Prostate gland (tissue), 2 donors: ENCODE data around the gene ITM2B. TPM values are rescaled to one million over a fixed set of nuclear protein-coding genes. Genes with fewer than 3 reads are reported as not detected.

ENCODE experiments used
- DNase-seq: peaks from one replicate; pipeline ENCODE4 v3.0.0-alpha.2; 2019; ENCODE audit warnings: low spot score
- H3K27ac ChIP-seq, 2 donors: fragments of 200-600 bp; sonication (generic); 2 replicates each; pipeline ENCODE4 v1.5.1; 2017 to 2019
- H3K27me3 ChIP-seq: fragments of 200-600 bp; sonication (generic); replicated peaks from 2 replicates; pipeline ENCODE4 v1.5.1; 2019; ENCODE audit not compliant: insufficient read depth
- H3K36me3 ChIP-seq, 2 donors: fragments of 200-600 bp; sonication (generic); 1 replicate in 1 of 2; 2 replicates in 1 of 2; pipeline versions ENCODE4 v1.5.1 to v1.8.1; 2017 to 2019
- H3K4me1 ChIP-seq: fragments of 200-600 bp; sonication (generic); replicated peaks from 2 replicates; pipeline ENCODE4 v1.5.1; 2019
- H3K4me3 ChIP-seq, 2 donors: fragments of 200-600 bp; sonication (generic); 2 replicates each; pipeline ENCODE4 v1.5.1; 2017 to 2019
- H3K9me3 ChIP-seq: fragments of 200-600 bp; sonication (generic); 2 replicates; pipeline ENCODE4 v1.5.1; 2017
- POLR2A ChIP-seq: fragments of 450-650 bp; IDR thresholded peaks from one replicate; pipeline ENCODE4 v1.6.1; 2016; ENCODE audit warnings: antibody characterized with exemption, mild to moderate bottlenecking
- POLR2AphosphoS5 ChIP-seq: sonication (generic); formaldehyde crosslinking; IDR thresholded peaks from one replicate; pipeline ENCODE4 v1.6.1; 2017; ENCODE audit warnings: antibody characterized with exemption
- WGBS: methylation state at CpG from one replicate; pipeline ENCODE4 v1.1.5; 2018; 5-methylcytosine and 5-hydroxymethylcytosine counted together
- intact Hi-C: fragments of 100-400 bp; cut with DNase I; formaldehyde crosslinking; loops from one replicate; pipeline ENCODE4 v1.14.2; 2022
- total RNA-seq, 2 donors: library from RNA; depleted of rRNA; stranded (reverse); fragments of >200 nt; gene quantifications; one replicate each; pipeline ENCODE4 v1.1.0, GENCODE V29; 2016
- TF ChIP-seq, protein P1 (sequence below), 4 experiments: fragments of 200-600 bp in 2 of 4; fragments of 450-650 bp in 2 of 4; sonication (generic) in 2 of 4; IDR thresholded peaks; 1 replicate in 3 of 4; 2 replicates in 1 of 4; pipeline ENCODE4 v1.5.1; 2016 to 2019; ENCODE audit warnings: antibody characterized with exemption in 4 of 4, mild to moderate bottlenecking in 2 of 4, moderate library complexity in 2 of 4

Gene ITM2B
- total RNA-seq, 2 donors from 2014 or later = 401 to 632 TPM

DNA sequence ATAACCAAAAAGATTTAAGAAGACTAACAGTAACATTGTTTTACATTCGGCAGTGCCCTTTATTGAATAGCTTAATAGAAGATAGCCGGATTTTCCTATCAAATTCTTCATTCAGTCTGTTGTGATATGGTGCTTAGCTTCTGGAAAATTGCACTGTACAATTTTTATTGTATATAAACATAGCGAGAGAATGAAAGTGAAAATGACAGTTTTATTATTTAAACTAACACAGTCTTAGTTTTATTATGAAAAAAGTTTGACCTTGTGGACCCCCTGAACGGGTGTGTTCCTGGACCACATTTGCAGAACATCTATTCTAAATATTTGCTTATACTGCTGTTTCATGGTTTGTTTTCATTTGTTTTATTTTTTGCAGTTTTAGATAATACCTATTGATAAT, 8.6 kb downstream of the ITM2B start:
- no peak for TF ChIP-seq POLR2A
- TF ChIP-seq, protein P1, sequence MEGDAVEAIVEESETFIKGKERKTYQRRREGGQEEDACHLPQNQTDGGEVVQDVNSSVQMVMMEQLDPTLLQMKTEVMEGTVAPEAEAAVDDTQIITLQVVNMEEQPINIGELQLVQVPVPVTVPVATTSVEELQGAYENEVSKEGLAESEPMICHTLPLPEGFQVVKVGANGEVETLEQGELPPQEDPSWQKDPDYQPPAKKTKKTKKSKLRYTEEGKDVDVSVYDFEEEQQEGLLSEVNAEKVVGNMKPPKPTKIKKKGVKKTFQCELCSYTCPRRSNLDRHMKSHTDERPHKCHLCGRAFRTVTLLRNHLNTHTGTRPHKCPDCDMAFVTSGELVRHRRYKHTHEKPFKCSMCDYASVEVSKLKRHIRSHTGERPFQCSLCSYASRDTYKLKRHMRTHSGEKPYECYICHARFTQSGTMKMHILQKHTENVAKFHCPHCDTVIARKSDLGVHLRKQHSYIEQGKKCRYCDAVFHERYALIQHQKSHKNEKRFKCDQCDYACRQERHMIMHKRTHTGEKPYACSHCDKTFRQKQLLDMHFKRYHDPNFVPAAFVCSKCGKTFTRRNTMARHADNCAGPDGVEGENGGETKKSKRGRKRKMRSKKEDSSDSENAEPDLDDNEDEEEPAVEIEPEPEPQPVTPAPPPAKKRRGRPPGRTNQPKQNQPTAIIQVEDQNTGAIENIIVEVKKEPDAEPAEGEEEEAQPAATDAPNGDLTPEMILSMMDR (IDR thresholded peaks at IDR 0.05) = no peak
- no peak for TF ChIP-seq POLR2AphosphoS5
- intact Hi-C loops = no loop called here
- Histone ChIP-seq H3K4me1 (no peaks in the 10 kb centered on the region), H3K36me3 (no peaks in the 10 kb centered on the region), H3K4me3 (no peak overlapping the region), H3K9me3 (no peaks in the 10 kb centered on the region), H3K27me3 (no peaks in the 10 kb centered on the region), H3K27ac (no peak overlapping the region)
- 26% methylated on average over 4 of the region's 4 CpGs for WGBS
- no peak for DNase-seq

DNA sequence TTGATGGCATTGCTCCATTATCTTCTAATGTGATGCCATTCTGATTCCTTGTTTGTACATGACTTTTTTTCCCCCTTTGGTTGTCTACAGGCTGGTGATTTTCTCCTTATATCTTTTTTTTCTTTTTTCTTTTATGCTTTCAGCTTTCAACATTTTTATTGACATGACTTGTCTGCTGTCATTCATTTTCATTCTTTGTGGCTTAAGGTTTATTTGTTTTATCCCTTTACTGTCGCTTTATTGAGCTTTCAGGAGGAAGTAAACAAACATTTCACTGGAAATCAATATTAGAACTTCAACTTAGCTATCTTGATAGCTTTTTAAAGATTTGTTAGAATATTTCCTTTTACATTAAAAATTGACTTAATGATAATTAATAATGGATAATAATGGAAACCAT, 9.7 kb downstream of the ITM2B start:
- TF ChIP-seq POLR2AphosphoS5 = no peak
- TF ChIP-seq, protein P1 (IDR thresholded peaks at IDR 0.05) = no peak
- TF ChIP-seq POLR2A = no peak
- 65% methylated on average over 1 of the region's 1 CpG for WGBS
- no peak overlapping the region for H3K27ac ChIP-seq

DNA sequence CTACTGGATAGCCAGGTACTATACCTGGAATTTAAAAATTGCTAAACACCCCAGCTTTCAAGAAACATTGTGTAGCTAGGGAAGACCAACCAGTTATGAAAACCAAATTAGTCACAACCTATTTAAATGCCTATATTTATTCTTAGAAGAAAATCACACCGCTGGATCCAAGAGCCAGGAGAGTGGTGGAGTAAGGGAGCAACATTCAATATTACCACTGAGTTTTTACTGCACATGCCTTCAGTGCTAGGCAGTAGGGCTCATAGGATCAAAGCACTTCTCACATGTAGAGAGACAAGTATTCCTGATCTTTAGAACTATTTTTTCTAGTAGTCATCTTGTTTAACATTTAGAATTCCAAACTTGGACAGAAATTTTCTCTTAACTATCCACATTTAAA, 11.2 kb downstream of the ITM2B start:
- H3K4me1 ChIP-seq = no peaks in the 10 kb centered on the region
- intact Hi-C loops = no loop called here

More for the DNA sequence above, 9.7 kb downstream of the ITM2B start:
- intact Hi-C loops = no loop called here
- Histone ChIP-seq H3K36me3 (no peaks in the 10 kb centered on the region), H3K27me3 (no peaks in the 10 kb centered on the region), H3K4me3 (no peak overlapping the region), H3K4me1 (no peaks in the 10 kb centered on the region), H3K9me3 (no peaks in the 10 kb centered on the region)
- no peak for DNase-seq

DNA sequence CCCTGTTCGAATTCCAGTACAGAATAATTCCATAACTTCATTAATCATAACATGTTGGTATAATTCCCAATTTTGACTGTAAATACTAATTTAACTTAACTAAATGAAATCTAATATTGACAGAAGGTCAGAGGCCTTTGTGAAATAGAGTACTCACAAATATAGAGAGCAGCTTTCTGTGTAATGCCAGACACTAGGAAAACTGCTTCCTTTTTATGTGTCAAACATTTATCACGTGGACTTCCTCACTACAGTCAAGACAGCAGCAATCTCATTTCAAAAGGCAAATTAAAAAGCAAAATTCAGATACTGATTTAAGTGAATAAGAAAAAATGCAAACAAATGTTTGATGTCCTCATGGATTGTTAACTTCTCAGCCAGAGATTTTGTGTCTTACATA, 13.1 kb downstream of the ITM2B start:
- no peaks in the 10 kb centered on the region for H3K9me3 ChIP-seq
- DNase-seq = no peak
- H3K27me3 ChIP-seq = no peaks in the 10 kb centered on the region
- H3K36me3 ChIP-seq = no peaks in the 10 kb centered on the region
- no peaks in the 10 kb centered on the region for H3K4me1 ChIP-seq
- intact Hi-C loops = no loop called here
- H3K4me3 ChIP-seq = no peak overlapping the region
- 65% methylated on average over 2 of the region's 2 CpGs for WGBS
- no peak overlapping the region for H3K27ac ChIP-seq
- TF ChIP-seq POLR2A (no peak), POLR2AphosphoS5 (no peak)
- TF ChIP-seq, protein P1 (IDR thresholded peaks at IDR 0.05) = no peak

More for the DNA sequence above, 11.2 kb downstream of the ITM2B start:
- H3K4me3 ChIP-seq = no peak overlapping the region
- no peaks in the 10 kb centered on the region for H3K36me3 ChIP-seq
- H3K27ac ChIP-seq = no peak overlapping the region
- 69% methylated on average over 1 of the region's 1 CpG for WGBS
- DNase-seq = no peak
- no peaks in the 10 kb centered on the region for H3K9me3 ChIP-seq
- TF ChIP-seq, protein P1 (IDR thresholded peaks at IDR 0.05) = no peak
- TF ChIP-seq POLR2A (no peak), POLR2AphosphoS5 (no peak)
- no peaks in the 10 kb centered on the region for H3K27me3 ChIP-seq

DNA sequence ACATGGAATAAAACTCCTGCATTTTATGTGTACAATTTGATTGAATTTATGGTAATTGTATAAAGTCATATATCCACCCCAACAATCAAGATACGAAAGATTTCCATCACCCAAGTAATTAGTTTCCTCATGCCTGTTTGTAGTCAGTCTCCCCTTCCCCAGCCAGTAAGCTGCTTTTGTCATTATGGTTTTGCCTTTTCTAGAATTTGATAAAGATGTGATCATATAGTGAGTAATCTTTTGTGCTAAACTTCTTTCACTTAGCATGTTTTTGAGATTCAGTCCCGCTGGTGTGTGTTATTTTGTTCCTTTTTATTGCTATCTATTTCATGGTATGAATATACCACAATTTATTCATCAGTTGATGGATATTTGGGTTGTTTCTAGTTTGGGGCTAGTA, 16.0 kb downstream of the ITM2B start:
- intact Hi-C loops = no loop called here
- no peak for DNase-seq
- Histone ChIP-seq H3K4me1 (no peaks in the 10 kb centered on the region), H3K9me3 (no peaks in the 10 kb centered on the region), H3K27me3 (no peaks in the 10 kb centered on the region), H3K27ac (no peak overlapping the region), H3K36me3 (no peaks in the 10 kb centered on the region), H3K4me3 (no peak overlapping the region)
- 95% methylated on average over 2 of the region's 2 CpGs for WGBS
- TF ChIP-seq, protein P1 (IDR thresholded peaks at IDR 0.05) = no peak
- TF ChIP-seq POLR2A = no peak
- no peak for TF ChIP-seq POLR2AphosphoS5
